Spinal cord (tissue), 10 donors: ENCODE data around the gene GSTT2B. TPM values are rescaled to one million over a fixed set of nuclear protein-coding genes. Genes with fewer than 3 reads are reported as not detected.
"Not testable (repeated sequence)": the region's sequence is repeated elsewhere in the genome, so short reads cannot be mapped to it uniquely, and the experiment has no call there.

ENCODE experiments used
- DNase-seq, 6 donors: peaks; one replicate each; pipeline versions ENCODE4 v3.0.0 to v3.0.0-alpha.2; 2013 to 2015; ENCODE audit warnings: low spot score in 6 of 6, low read depth in 4 of 6
- H3K27ac ChIP-seq: one replicate; pipeline ENCODE4 v1.5.1; 2013; ENCODE audit warnings: low read depth, low read length, control low read depth
- H3K27me3 ChIP-seq: one replicate; pipeline ENCODE4 v1.6.1; 2013; ENCODE audit warnings: low read length; ENCODE audit not compliant: control insufficient read depth, insufficient read depth
- H3K36me3 ChIP-seq: one replicate; pipeline ENCODE4 v1.6.1; 2013; ENCODE audit warnings: low read length; ENCODE audit not compliant: control insufficient read depth, insufficient read depth
- H3K4me1 ChIP-seq: one replicate; pipeline ENCODE4 v1.6.1; 2013; ENCODE audit warnings: low read length; ENCODE audit not compliant: control insufficient read depth, insufficient read depth
- H3K4me3 ChIP-seq: one replicate; pipeline ENCODE4 v1.5.1; 2013; ENCODE audit warnings: low read depth, low read length, control low read depth
- H3K9me3 ChIP-seq: one replicate; pipeline ENCODE4 v1.6.1; 2013; ENCODE audit warnings: low read length; ENCODE audit not compliant: control insufficient read depth, insufficient read depth
- WGBS: methylation state at CpG from one replicate; pipeline ENCODE4 v1.1.5; 2013; ENCODE audit warnings: missing lambda C conversion rate; ENCODE audit not compliant: insufficient coverage; 5-methylcytosine and 5-hydroxymethylcytosine counted together
- polyA plus RNA-seq, 2 donors: library from polyadenylated mRNA; unstranded; fragments of 120-200 nt; gene quantifications; one replicate each; pipeline ENCODE4 v1.2.1, GENCODE V29; 2013; ENCODE audit not compliant: insufficient read length in 2 of 2
- total RNA-seq, 2 donors: library from RNA; depleted of rRNA in 1 of 2; stranded (reverse); fragments of 120-200 nt in 1 of 2; fragments of >200 nt in 1 of 2; gene quantifications; one replicate each; pipeline versions ENCODE4 v1.2.3 to v1.2.4, GENCODE V29; 2013 to 2014
- donor health status: healthy.

Gene GSTT2B
- total and polyA plus RNA-seq, 4 donors = 1.1 to 10.2 (median 7.0) TPM

GRCh38 chr22:23909296-23909898 lies 51.6 kb downstream of the GSTT2B start:
- no peaks in the 10 kb centered on the region for H3K9me3 ChIP-seq
- H3K36me3 ChIP-seq = no peaks in the 10 kb centered on the region
- no peak overlapping the region for H3K4me3 ChIP-seq
- DNase-seq = peak in 1 of 6 donors; percentile 62
- WGBS = 43% methylated on average over 3 of the region's 6 CpGs
- no peak overlapping the region for H3K27ac ChIP-seq
- peaks cover 20% of the 10 kb centered on the region for H3K4me1 ChIP-seq
- H3K27me3 ChIP-seq = no peaks in the 10 kb centered on the region

DNA sequence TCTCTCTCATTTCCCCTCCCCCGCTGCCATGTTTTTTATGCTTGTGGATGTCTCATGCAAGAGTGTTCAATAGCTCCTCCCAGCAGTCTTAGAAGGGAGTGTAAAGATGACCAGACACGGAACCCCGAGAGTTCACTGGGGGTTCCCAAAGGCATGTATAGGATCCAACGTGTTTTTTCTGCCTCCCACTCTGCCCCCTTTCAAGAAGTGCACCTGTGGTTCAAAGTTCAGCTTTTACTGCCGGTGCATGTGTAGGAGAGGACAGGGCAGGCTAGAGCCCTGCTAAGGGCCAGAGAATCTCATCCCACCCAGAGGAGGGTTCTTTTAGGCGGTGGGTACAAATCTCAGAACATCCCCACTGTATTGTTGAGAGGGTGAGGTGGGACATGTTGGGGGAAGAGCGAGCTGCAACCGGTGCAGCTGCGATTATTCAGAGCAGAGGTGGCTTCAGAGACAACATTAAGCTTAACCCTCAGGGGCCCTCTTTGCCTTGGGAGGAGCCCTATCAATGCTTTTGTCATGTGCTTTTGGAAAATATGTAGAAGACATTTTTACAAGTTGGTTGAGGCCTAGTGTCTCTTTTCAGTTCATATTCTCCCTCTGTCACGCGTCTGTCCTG lies 52.3 kb downstream of the GSTT2B start:
- Histone ChIP-seq H3K4me1 (peaks cover 22% of the 10 kb centered on the region), H3K27ac (no peak overlapping the region), H3K9me3 (no peaks in the 10 kb centered on the region), H3K27me3 (no peaks in the 10 kb centered on the region), H3K4me3 (no peak overlapping the region), H3K36me3 (no peaks in the 10 kb centered on the region)
- no peak for DNase-seq
- 60% methylated on average over 7 of the region's 11 CpGs for WGBS

DNA sequence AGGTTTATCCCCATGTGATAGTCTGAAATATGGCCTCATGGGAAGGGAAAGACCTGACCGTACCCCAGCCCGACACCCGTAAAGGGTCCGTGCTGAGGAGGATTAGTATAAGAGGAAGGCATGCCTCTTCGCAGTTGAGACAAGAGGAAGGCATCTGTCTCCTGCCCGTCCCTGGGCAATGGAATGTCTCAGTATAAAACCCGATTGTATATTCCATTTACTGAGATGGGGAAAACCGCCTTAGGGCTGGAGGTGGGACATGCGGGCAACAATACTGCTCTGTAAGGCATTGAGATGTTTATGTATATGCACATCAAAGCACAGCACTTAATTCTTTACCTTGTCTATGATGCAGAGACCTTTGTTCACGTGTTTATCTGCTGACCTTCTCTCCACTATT lies 53.6 kb downstream of the GSTT2B start:
- DNase-seq, H3K27ac ChIP-seq, H3K4me3 ChIP-seq, H3K27me3 ChIP-seq, H3K9me3 ChIP-seq, H3K36me3 ChIP-seq: not testable (repeated sequence)
- 80% methylated on average over 2 of the region's 10 CpGs for WGBS
- H3K4me1 ChIP-seq = peaks cover 19% of the 10 kb centered on the region

Other genes with a start within 250 kb of the GSTT2B start
- gene ZNF70, start 210.1 kb downstream of the GSTT2B start, total RNA-seq = 10 to 100 TPM in 1 of 2 donors, 1 to 10 TPM in 1; 5.8 to 11.2 TPM
- 1 to 10 TPM; 4.3 to 9.5 TPM for gene ZNF70, start 210.1 kb downstream of the GSTT2B start, polyA plus RNA-seq
- gene VPREB3, start 206.8 kb downstream of the GSTT2B start, total RNA-seq = under 1 TPM in 1 of 2 donors, not detected in 1; 0.33 TPM
- 1 to 10 TPM in 1 of 2 donors, under 1 TPM in 1; 0.89 to 1.2 TPM for gene VPREB3, start 206.8 kb downstream of the GSTT2B start, polyA plus RNA-seq
- gene C22orf15, start 198.2 kb downstream of the GSTT2B start, total RNA-seq = 1 to 10 TPM in 1 of 2 donors, under 1 TPM in 1; 0.89 to 4.9 TPM
- 1 to 10 TPM; 2.4 to 3.5 TPM for gene C22orf15, start 198.2 kb downstream of the GSTT2B start, polyA plus RNA-seq
- 10 to 100 TPM; 10.6 to 39.8 TPM for gene CHCHD10, start 193.2 kb downstream of the GSTT2B start, total RNA-seq
- gene CHCHD10, start 193.2 kb downstream of the GSTT2B start, polyA plus RNA-seq = 10 to 100 TPM; 92.1 to 97.3 TPM
- 1 to 10 TPM; 4.3 to 6.3 TPM for gene MMP11, start 188.3 kb downstream of the GSTT2B start, total RNA-seq
- gene MMP11, start 188.3 kb downstream of the GSTT2B start, polyA plus RNA-seq = 1 to 10 TPM; 6.9 to 7.7 TPM
- 10 to 100 TPM; 29.5 to 81.3 TPM for gene SMARCB1, start 174.2 kb downstream of the GSTT2B start, total RNA-seq
- 100 to 1,000 TPM; 183 to 186 TPM for gene SMARCB1, start 174.2 kb downstream of the GSTT2B start, polyA plus RNA-seq
- gene DERL3, start 122.2 kb downstream of the GSTT2B start, total RNA-seq = 1 to 10 TPM in 1 of 2 donors, under 1 TPM in 1; 0.50 to 3.6 TPM
- 1 to 10 TPM; 4.5 to 5.3 TPM for gene DERL3, start 122.2 kb downstream of the GSTT2B start, polyA plus RNA-seq
- 10 to 100 TPM; 17.4 to 19.9 TPM for gene SLC2A11, start 103.3 kb downstream of the GSTT2B start, total RNA-seq
- gene SLC2A11, start 103.3 kb downstream of the GSTT2B start, polyA plus RNA-seq = 10 to 100 TPM; 24.9 to 44.3 TPM
- gene MIF, start 66.8 kb downstream of the GSTT2B start, total RNA-seq = 100 to 1,000 TPM in 1 of 2 donors, 10 to 100 TPM in 1; 81.1 to 471 TPM
- 100 to 1,000 TPM; 412 to 473 TPM for gene MIF, start 66.8 kb downstream of the GSTT2B start, polyA plus RNA-seq
- gene DDTL, start 5.7 kb upstream of the GSTT2B start, total RNA-seq = 1 to 10 TPM in 1 of 2 donors, under 1 TPM in 1; 0.20 to 1.6 TPM
- 1 to 10 TPM; 5.3 to 7.5 TPM for gene DDTL, start 5.7 kb upstream of the GSTT2B start, polyA plus RNA-seq
- gene DDT, start 13.2 kb upstream of the GSTT2B start, total RNA-seq = 10 to 100 TPM; 66.7 to 96.9 TPM
- gene DDT, start 13.2 kb upstream of the GSTT2B start, polyA plus RNA-seq = 100 to 1,000 TPM in 1 of 2 donors, 10 to 100 TPM in 1; 97.8 to 104 TPM
- gene GSTT2, start 18.9 kb upstream of the GSTT2B start, total RNA-seq = under 1 TPM in 1 of 2 donors, not detected in 1; 0.44 TPM
- gene GSTT2, start 18.9 kb upstream of the GSTT2B start, polyA plus RNA-seq = under 1 TPM in 1 of 2 donors, not detected in 1; 0.45 TPM
- not detected for gene GSTT4, start 44.3 kb upstream of the GSTT2B start, total RNA-seq
- not detected for gene GSTT4, start 44.3 kb upstream of the GSTT2B start, polyA plus RNA-seq
- 10 to 100 TPM; 51.0 to 55.5 TPM for gene CABIN1, start 50.1 kb upstream of the GSTT2B start, total RNA-seq
- gene CABIN1, start 50.1 kb upstream of the GSTT2B start, polyA plus RNA-seq = 10 to 100 TPM; 74.8 to 93.5 TPM
- gene SUSD2, start 220.3 kb upstream of the GSTT2B start, total RNA-seq = 10 to 100 TPM in 1 of 2 donors, 1 to 10 TPM in 1; 4.9 to 11.2 TPM
- gene SUSD2, start 220.3 kb upstream of the GSTT2B start, polyA plus RNA-seq = 10 to 100 TPM; 20.9 to 21.4 TPM